Measurements from ENCODE around the gene DENND1B.

DENND1B gene, protein sequence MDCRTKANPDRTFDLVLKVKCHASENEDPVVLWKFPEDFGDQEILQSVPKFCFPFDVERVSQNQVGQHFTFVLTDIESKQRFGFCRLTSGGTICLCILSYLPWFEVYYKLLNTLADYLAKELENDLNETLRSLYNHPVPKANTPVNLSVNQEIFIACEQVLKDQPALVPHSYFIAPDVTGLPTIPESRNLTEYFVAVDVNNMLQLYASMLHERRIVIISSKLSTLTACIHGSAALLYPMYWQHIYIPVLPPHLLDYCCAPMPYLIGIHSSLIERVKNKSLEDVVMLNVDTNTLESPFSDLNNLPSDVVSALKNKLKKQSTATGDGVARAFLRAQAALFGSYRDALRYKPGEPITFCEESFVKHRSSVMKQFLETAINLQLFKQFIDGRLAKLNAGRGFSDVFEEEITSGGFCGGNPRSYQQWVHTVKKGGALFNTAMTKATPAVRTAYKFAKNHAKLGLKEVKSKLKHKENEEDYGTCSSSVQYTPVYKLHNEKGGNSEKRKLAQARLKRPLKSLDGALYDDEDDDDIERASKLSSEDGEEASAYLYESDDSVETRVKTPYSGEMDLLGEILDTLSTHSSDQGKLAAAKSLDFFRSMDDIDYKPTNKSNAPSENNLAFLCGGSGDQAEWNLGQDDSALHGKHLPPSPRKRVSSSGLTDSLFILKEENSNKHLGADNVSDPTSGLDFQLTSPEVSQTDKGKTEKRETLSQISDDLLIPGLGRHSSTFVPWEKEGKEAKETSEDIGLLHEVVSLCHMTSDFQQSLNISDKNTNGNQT

DNA sequence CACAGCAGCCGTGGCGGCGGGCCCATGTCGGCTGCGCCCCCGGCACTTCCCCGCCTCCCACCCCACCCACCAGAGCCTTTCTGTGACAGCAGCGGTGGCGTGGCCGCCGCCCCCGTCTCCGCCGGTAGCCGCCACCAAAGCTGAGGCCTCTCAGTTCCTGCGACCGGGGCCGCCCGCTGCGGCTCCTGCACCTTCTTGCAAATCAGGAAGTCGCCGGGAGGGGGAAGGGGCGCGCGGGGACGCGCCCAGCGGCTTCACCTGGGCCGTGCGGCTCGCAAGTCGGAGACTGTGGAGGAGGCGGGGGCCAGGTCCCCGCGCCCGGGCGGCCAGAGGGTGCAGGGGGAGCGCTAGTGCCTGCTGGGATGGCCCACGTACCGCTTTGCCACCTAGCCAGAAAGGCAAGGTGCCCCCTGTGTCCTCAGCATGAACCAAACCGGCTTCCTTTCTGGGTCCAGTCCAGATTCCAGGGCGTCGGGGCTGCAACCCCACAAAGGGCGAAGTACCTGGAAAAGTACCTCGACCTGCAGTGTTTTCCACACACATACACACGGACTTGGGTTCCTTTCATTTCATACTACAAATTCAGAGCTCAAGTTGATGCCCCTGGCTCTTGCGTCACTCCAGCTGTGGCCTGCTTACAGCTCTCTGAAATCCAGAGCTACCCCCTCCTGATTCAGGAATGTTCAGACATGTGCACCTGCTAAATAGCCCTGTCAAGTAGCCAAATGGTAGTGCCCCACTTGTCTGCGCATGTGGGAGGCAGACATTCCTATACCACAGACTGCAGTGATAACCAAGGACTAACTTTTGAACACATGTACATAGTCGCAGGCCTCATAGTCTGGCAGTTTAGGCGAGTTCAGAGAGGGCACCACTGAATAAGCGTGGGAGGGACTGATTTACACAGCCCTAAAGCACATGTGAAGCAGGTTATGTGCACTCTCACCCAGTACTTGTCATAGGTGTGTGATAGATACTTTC is at the start of gene DENND1B:
Gene DENND1B (minus strand): TSS at position 199 of the 981 bp plus-strand sequence. CDS start 325 bp downstream, outside the sequence.
- peak; percentile 61 to 65 for DNase-seq (ENCODE audit: low read depth in 2 of 2)

- no peak for DNase-seq (ENCODE audit: low read depth in 2 of 2)
These were observed 39.0 kb upstream of the DENND1B start for GRCh38 chr1:197814306-197814705.

GRCh38 chr1:197813741-197814140 is 38.5 kb upstream of the DENND1B start:
- DNase-seq (ENCODE audit: low read depth in 2 of 2): no peak

GRCh38 chr1:197811769-197812168 is 36.5 kb upstream of the DENND1B start:
- DNase-seq (ENCODE audit: low read depth in 2 of 2): no peak

DNA sequence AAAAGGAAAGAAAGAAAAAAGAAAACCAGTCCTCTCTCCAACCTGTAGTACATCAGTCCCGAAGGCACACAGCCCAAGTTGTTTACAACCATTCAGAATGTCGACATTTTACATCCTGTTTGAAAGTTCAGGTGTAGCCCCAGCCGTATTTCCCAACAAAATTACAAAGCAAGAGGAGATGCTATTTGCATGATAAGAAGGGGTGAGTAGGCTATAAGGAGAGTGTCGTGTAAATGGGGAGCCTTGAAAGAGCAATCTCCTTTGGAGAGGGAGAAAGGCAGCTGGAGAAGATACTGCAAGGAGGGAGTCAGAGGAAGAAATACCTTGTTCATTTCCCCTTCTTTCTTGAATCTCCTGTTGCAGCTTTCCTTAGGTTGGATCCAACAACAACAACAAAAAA is 35.5 kb upstream of the DENND1B start:
- DNase-seq (ENCODE audit: low read depth in 2 of 2): no peak

GRCh38 chr1:197808880-197809279 is 33.6 kb upstream of the DENND1B start:
- DNase-seq (ENCODE audit: low read depth in 2 of 2): no peak

GRCh38 chr1:197807739-197808453 is 32.6 kb upstream of the DENND1B start:
- no peak for DNase-seq (ENCODE audit: low read depth in 2 of 2)

GRCh38 chr1:197807216-197807615 is 31.9 kb upstream of the DENND1B start:
- DNase-seq (ENCODE audit: low read depth in 2 of 2): no peak

- no peak for DNase-seq (ENCODE audit: low read depth in 2 of 2)
These were observed 31.4 kb upstream of the DENND1B start for GRCh38 chr1:197806718-197807117.

GRCh38 chr1:197801684-197802083 is 26.4 kb upstream of the DENND1B start:
- no peak for DNase-seq (ENCODE audit: low read depth in 2 of 2)

GRCh38 chr1:197801111-197801482 is 25.8 kb upstream of the DENND1B start:
- no peak for DNase-seq (ENCODE audit: low read depth in 2 of 2)

- no peak for DNase-seq (ENCODE audit: low read depth in 2 of 2)
These were observed 25.3 kb upstream of the DENND1B start for GRCh38 chr1:197800379-197801110.

DNA sequence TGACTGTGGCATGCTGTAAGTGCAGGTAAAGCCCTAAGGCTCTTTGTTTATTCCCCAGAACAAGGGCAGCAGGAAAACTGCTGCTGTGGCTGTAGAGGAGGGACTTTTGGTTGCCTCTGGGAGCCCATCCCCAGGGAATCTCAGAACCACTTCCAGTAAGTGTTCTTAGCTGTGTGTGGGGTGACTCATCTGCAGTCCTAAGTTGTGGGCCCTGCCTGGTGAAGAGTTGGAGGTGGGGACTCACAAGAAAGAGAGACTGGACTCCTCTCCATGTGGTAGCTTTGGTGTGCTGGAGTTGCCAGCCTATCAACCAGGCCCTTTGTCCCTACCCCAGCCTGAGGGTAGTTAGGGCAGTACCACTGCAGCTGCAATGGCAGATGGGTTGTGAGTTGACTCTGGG is 24.0 kb upstream of the DENND1B start:
- no peak for DNase-seq (ENCODE audit: low read depth in 2 of 2)

GRCh38 chr1:197798492-197798891 is 23.2 kb upstream of the DENND1B start:
- DNase-seq (ENCODE audit: low read depth in 2 of 2): no peak

- no peak for DNase-seq (ENCODE audit: low read depth in 2 of 2)
These were observed 21.7 kb upstream of the DENND1B start for GRCh38 chr1:197797010-197797409.

DNA sequence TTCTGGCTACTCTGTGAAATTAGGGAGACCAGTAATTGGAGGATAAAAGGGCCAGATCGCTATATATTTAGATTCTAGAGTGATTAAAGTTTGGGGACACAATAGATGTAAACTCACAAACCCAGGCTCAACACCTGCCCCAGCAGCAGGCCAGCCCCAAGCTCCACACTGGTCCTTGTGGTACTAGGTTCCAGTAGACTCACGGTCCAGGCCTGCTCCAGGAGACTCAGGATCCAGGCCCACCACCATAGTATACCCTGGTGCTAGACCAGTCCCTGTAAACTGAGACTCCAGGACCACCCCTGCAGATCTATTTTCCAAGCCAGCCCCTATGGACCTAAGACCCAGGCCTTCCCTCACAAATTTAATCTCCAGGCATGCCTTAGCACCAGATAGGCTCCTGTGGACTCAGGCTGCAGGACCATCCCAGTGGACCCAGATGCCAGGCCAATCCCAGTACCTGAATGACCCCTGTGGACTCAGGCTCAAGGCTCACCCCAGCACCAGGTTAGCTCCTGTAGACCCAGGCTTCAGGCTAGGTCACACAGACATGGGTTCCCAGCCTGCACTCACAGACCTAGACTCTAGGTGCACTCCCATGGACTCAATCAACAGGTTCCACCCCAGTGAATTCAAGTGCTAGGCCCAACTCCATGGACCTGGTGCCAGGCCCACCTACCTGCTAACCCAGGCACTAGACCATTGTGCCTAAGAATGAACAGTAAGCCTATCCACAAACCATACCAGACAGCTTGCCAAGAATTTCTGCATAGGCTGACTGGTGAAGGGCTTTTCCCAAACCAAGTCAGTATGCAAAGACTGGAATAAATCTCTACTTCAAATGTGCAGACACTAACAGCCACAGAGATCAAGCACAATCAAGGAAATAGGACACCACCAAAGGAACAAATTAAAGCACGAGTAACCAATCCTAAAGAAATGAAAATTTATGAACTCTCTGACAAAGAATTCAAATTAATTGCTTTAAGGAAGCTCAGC is 13.8 kb upstream of the DENND1B start:
- no peak for DNase-seq (ENCODE audit: low read depth in 2 of 2)

- no peak for DNase-seq (ENCODE audit: low read depth in 2 of 2)
These were observed 12.6 kb upstream of the DENND1B start for GRCh38 chr1:197787623-197788536.

GRCh38 chr1:197787056-197787455 is 11.8 kb upstream of the DENND1B start:
- no peak for DNase-seq (ENCODE audit: low read depth in 2 of 2)
